Mesendoderm (in vitro differentiated cells): ENCODE results near the gene CDK14.

Experiments used
- DNase-seq: peaks from one replicate; pipeline ENCODE4 v3.0.0; 2013
- H2AK5ac ChIP-seq: 2 replicates; pipeline ENCODE4 v1.6.1; 2013; ENCODE audit warnings: low read length, inconsistent platforms
- H2BK120ac ChIP-seq: 2 replicates; pipeline ENCODE4 v1.6.1; 2013; ENCODE audit warnings: low read depth, mild to moderate bottlenecking, low read length, moderate library complexity, mixed read lengths
- H2BK15ac ChIP-seq: replicated peaks from 2 replicates; pipeline ENCODE4 v1.6.1; 2013; ENCODE audit warnings: low read depth, mild to moderate bottlenecking, moderate library complexity
- H2BK5ac ChIP-seq: 2 replicates; pipeline ENCODE4 v1.6.1; 2013; ENCODE audit warnings: low read length, inconsistent platforms
- H3K18ac ChIP-seq: 2 replicates; pipeline ENCODE4 v1.6.1; 2013; ENCODE audit warnings: mild to moderate bottlenecking, low read length, mixed read lengths
- H3K23ac ChIP-seq: one replicate; pipeline ENCODE4 v1.6.1; 2013; ENCODE audit warnings: low read length
- H3K27ac ChIP-seq: 2 replicates; pipeline ENCODE4 v1.5.1; 2013; ENCODE audit warnings: low read depth, mild to moderate bottlenecking, inconsistent platforms, low read length, moderate library complexity
- H3K27me3 ChIP-seq: 2 replicates; pipeline ENCODE4 v1.6.1; 2013; ENCODE audit warnings: low read length, control low read depth, mild to moderate bottlenecking, inconsistent platforms; ENCODE audit not compliant: insufficient read depth, poor library complexity
- H3K36me3 ChIP-seq: 2 replicates; pipeline ENCODE4 v1.6.1; 2013; ENCODE audit warnings: low read length, inconsistent platforms; ENCODE audit not compliant: control insufficient read depth, insufficient read depth
- H3K4ac ChIP-seq: one replicate; pipeline ENCODE4 v1.6.1; 2013; ENCODE audit warnings: low read depth, mild to moderate bottlenecking, low read length, moderate library complexity
- H3K4me1 ChIP-seq: 2 replicates; pipeline ENCODE4 v1.6.1; 2013; ENCODE audit warnings: low read depth, low read length, inconsistent platforms; ENCODE audit not compliant: control insufficient read depth
- H3K4me2 ChIP-seq: 2 replicates; pipeline ENCODE4 v1.6.1; 2013; ENCODE audit warnings: low read length
- H3K4me3 ChIP-seq: 2 replicates; pipeline ENCODE4 v1.5.1; 2013; ENCODE audit warnings: mild to moderate bottlenecking, low read length
- H3K56ac ChIP-seq: one replicate; pipeline ENCODE4 v1.6.1; 2013; ENCODE audit warnings: low read length
- H3K79me1 ChIP-seq: 2 replicates; pipeline ENCODE4 v1.6.1; 2013; ENCODE audit warnings: low read length, inconsistent platforms
- H3K79me2 ChIP-seq: 2 replicates; pipeline ENCODE4 v1.6.1; 2013; ENCODE audit warnings: mild to moderate bottlenecking, low read length; ENCODE audit not compliant: control insufficient read depth, insufficient read depth
- H3K9ac ChIP-seq: 2 replicates; pipeline ENCODE4 v1.6.1; 2013; ENCODE audit warnings: low read length, inconsistent platforms
- H4K5ac ChIP-seq: one replicate; pipeline ENCODE4 v1.6.1; 2013; ENCODE audit warnings: low read length
- H4K8ac ChIP-seq: one replicate; pipeline ENCODE4 v1.6.1; 2013; ENCODE audit warnings: low read depth, mild to moderate bottlenecking, control low read depth, low read length, moderate library complexity
- WGBS: extraction: QIAGEN DNeasy Blood & Tissue Kit; methylation state at CpG from one replicate; pipeline ENCODE4 v1.1.7; 2013; ENCODE audit warnings: low lambda C conversion rate, missing lambda C conversion rate; ENCODE audit not compliant: insufficient coverage; ENCODE audit errors: extremely low coverage; 5-methylcytosine and 5-hydroxymethylcytosine counted together

The CDK14 gene

GRCh38 chr7:91250706-91251105 is 654.6 kb downstream of the CDK14 start:
- Histone ChIP-seq H2AK5ac (no peak overlapping the region), H2BK15ac (no peak overlapping the region), H3K27ac (no peak overlapping the region), H4K5ac (no peak overlapping the region), H2BK120ac (no peak overlapping the region), H3K4me2 (no peak overlapping the region), H3K18ac (no peak overlapping the region), H3K79me1 (no peaks in the 10 kb centered on the region), H3K4ac (no peak overlapping the region), H3K23ac (no peak overlapping the region), H3K4me1 (peaks cover 3% of the 10 kb centered on the region), H3K9ac (no peak overlapping the region), H3K27me3 (no peaks in the 10 kb centered on the region), H3K4me3 (no peak overlapping the region), H4K8ac (no peak overlapping the region), H3K36me3 (no peaks in the 10 kb centered on the region), H3K56ac (no peak overlapping the region), H3K79me2 (no peaks in the 10 kb centered on the region), H2BK5ac (no peak overlapping the region)
- WGBS, result no CpG with 5 or more reads among the region's 4 CpGs
- no peak for DNase-seq

DNA sequence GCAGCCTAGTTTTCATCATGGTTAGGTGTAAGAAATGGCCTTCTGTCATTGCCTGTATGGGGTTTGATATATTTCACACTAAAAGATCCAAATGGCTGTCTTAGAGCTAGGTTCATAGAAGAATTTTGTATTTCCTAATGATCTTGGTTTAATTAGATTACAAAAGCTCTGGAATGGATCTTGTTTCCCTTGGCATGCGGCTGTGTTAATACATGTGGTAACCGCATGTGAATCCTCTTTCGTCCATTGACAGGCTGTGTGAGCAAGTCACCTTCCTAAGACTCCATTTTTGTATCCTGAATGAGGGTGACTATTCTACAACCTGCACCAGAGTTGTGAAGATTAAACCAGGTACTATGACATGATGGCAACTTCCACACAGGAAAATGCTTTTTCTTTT is 655.8 kb downstream of the CDK14 start:
- H3K23ac ChIP-seq, result no peak overlapping the region
- no peak overlapping the region for H3K56ac ChIP-seq
- H2BK15ac ChIP-seq, result no peak overlapping the region
- no peak overlapping the region for H3K4me2 ChIP-seq
- H3K4me1 ChIP-seq, result peaks cover 3% of the 10 kb centered on the region
- no peak for DNase-seq
- H3K4ac ChIP-seq, result no peak overlapping the region
- no peak overlapping the region for H2BK120ac ChIP-seq
- H4K5ac ChIP-seq, result no peak overlapping the region
- no peak overlapping the region for H2BK5ac ChIP-seq
- no peaks in the 10 kb centered on the region for H3K79me2 ChIP-seq
- no peak overlapping the region for H3K9ac ChIP-seq
- no CpG with 5 or more reads among the region's 3 CpGs for WGBS
- H3K18ac ChIP-seq, result no peak overlapping the region
- H4K8ac ChIP-seq, result no peak overlapping the region
- H3K36me3 ChIP-seq, result no peaks in the 10 kb centered on the region
- H3K79me1 ChIP-seq, result no peaks in the 10 kb centered on the region
- H3K27me3 ChIP-seq, result no peaks in the 10 kb centered on the region
- no peak overlapping the region for H3K4me3 ChIP-seq
- no peak overlapping the region for H3K27ac ChIP-seq
- H2AK5ac ChIP-seq, result no peak overlapping the region
